ENCODE results near the gene GPATCH2L. TPM values are rescaled to one million over a fixed set of nuclear protein-coding genes. Genes with fewer than 3 reads are reported as not detected.

GPATCH2L gene
- total RNA-seq, 4 donors from 2014 or later: 27.6 to 69.9 (median 43.0) TPM

GRCh38 chr14:76121089-76121748 lies 30.5 kb upstream of the GPATCH2L start:
- DNase-seq (ENCODE audit: low spot score in 2 of 2): no peak
- H3K36me3 ChIP-seq: no peaks in the 10 kb centered on the region
- H3K27me3 ChIP-seq: no peaks in the 10 kb centered on the region
- no peak overlapping the region for H3K4me3 ChIP-seq
- H3K27ac ChIP-seq: no peak overlapping the region
- no peaks in the 10 kb centered on the region for H3K4me1 ChIP-seq
- 72% methylated on average over 4 of the region's 4 CpGs for WGBS
- TF ChIP-seq CTCF (IDR thresholded peaks at IDR 0.05) (no peak), EP300 (IDR thresholded peaks at IDR 0.05) (no peak), POLR2A (IDR thresholded peaks at IDR 0.05) (no peak), POLR2AphosphoS5 (IDR thresholded peaks at IDR 0.05) (no peak)
- H3K9me3 ChIP-seq: no peaks in the 10 kb centered on the region

DNA sequence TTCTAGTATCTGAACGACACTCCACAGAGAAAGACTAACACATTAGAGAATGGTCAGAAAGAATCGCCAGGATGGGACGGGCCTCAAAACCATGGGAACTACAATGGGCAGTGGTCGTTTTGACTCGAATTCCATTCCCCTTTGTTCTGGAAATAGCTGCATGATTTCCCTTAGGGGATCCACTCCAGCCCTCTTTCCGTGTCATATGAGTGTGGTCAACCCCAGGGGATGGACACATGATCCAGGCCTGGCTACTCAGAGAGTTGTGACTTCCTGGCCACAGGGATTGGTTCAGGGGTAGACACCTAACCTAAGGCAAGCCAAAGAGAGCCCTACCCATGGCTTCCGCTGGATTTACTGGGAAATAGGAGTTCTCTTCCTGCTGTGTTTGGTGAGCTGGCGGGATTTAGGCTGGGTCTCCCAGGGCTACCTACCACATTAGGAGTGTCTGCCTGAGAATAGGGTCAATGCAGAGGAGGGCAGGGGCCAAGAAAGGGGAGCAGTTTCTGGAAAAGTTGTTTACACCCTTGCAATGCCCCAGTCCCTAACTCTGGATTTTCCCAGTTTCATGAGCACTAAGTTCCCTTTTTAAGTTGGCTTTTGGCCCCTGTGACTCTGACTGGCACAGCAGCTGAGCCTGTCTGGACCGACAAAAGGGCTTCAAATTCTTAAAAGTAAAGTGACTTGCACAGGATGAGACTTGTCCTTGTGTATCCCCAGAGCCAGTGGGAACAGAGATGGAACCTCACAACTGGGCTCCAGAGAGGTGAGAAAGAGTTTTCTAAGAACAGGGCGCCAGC lies 28.1 kb upstream of the GPATCH2L start:
- WGBS: 76% methylated on average over 10 of the region's 10 CpGs
- no peaks in the 10 kb centered on the region for H3K4me1 ChIP-seq
- no peaks in the 10 kb centered on the region for H3K36me3 ChIP-seq
- H3K27ac ChIP-seq: no peak overlapping the region
- peaks cover 11% of the 10 kb centered on the region for H3K27me3 ChIP-seq
- DNase-seq (ENCODE audit: low spot score in 2 of 2): no peak
- no peak overlapping the region for H3K4me3 ChIP-seq
- no peak for TF ChIP-seq CTCF (IDR thresholded peaks at IDR 0.05)
- no peak for TF ChIP-seq POLR2A (IDR thresholded peaks at IDR 0.05)
- TF ChIP-seq EP300 (IDR thresholded peaks at IDR 0.05): no peak
- TF ChIP-seq POLR2AphosphoS5 (IDR thresholded peaks at IDR 0.05): no peak
- no peaks in the 10 kb centered on the region for H3K9me3 ChIP-seq

DNA sequence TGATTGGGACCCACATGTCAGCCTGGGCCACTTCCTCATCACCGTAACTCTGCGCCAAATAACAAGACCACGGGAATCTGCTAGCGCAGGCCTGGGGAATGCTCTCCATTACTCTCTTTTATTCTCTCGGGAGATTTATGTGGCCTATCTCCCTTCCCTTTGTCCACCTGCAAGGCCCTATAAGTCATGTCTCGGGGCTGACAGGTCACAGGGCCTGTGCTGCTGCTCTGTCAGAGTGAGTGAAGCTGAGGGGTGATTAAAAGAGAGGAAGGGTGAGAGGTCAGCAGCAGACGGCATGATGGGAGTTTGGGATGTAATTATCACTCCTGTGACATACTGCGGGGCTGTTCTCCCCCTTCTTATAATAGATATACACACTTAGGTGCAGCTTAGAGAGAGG lies 26.2 kb upstream of the GPATCH2L start:
- 40% methylated on average over 8 of the region's 8 CpGs for WGBS
- TF ChIP-seq POLR2AphosphoS5 (IDR thresholded peaks at IDR 0.05): no peak
- TF ChIP-seq POLR2A (IDR thresholded peaks at IDR 0.05): no peak
- TF ChIP-seq EP300 (IDR thresholded peaks at IDR 0.05): no peak
- TF ChIP-seq CTCF (IDR thresholded peaks at IDR 0.05): no peak
- Histone ChIP-seq H3K27me3 (peaks cover 25% of the 10 kb centered on the region), H3K4me3 (no peak overlapping the region), H3K36me3 (no peaks in the 10 kb centered on the region), H3K27ac (no peak overlapping the region), H3K4me1 (no peaks in the 10 kb centered on the region), H3K9me3 (no peaks in the 10 kb centered on the region)
- peak in 1 of 2 donors; percentile 32 for DNase-seq (ENCODE audit: low spot score in 2 of 2)

- TF ChIP-seq EP300 (IDR thresholded peaks at IDR 0.05): no peak
- TF ChIP-seq POLR2A (IDR thresholded peaks at IDR 0.05): no peak
- TF ChIP-seq POLR2AphosphoS5 (IDR thresholded peaks at IDR 0.05): no peak
- TF ChIP-seq CTCF (IDR thresholded peaks at IDR 0.05): no peak
- Histone ChIP-seq H3K4me1 (no peaks in the 10 kb centered on the region), H3K27me3 (peaks cover 31% of the 10 kb centered on the region), H3K27ac (no peak overlapping the region), H3K9me3 (no peaks in the 10 kb centered on the region), H3K4me3 (no peak overlapping the region), H3K36me3 (no peaks in the 10 kb centered on the region)
- no peak for DNase-seq (ENCODE audit: low spot score in 2 of 2)
- 85% methylated on average over 5 of the region's 5 CpGs for WGBS
These were observed 25.6 kb upstream of the GPATCH2L start for GRCh38 chr14:76126076-76126475.

DNA sequence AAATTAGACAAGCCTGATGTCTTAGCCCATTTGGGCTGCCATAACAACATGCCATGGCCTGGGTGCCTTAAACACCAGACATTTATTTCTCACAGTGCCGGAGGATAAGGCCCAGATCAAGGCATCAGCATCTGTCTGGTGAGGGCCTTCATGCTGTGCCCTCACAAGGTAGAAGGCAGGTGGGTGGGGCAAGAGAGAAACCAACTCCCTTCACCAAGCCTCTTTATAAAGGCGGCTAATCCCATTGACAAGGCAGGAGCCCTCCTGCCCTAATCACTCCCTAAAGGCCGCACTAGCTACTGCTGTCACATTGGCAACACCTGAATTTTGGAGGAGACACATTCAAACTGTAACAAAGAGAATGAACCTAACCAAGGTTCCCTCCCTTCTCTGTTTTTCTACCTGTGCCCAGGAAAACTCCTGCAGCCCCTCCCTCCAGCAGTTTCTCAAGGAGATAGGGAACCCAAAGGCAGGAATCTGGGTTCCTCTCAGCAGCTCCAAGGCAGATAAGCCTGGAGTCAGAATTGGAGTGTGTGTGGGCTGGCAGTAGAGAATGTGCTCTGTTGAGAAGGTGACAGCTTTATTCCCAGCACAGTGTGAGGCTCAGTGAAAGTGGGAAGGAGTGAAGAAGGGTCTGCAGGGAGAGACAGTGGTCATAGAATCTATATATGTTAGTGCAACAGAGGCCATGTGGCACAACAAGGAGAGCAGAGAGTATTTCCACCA lies 21.7 kb upstream of the GPATCH2L start:
- WGBS: 71% methylated on average over 2 of the region's 3 CpGs
- Histone ChIP-seq H3K27ac (no peak overlapping the region), H3K9me3 (no peaks in the 10 kb centered on the region), H3K4me3 (no peak overlapping the region), H3K4me1 (no peaks in the 10 kb centered on the region), H3K27me3 (peaks cover 69% of the 10 kb centered on the region), H3K36me3 (no peaks in the 10 kb centered on the region)
- DNase-seq (ENCODE audit: low spot score in 2 of 2): peak in 1 of 2 donors; percentile 9
- TF ChIP-seq POLR2AphosphoS5 (IDR thresholded peaks at IDR 0.05): no peak
- TF ChIP-seq EP300 (IDR thresholded peaks at IDR 0.05): no peak
- TF ChIP-seq CTCF (IDR thresholded peaks at IDR 0.05): no peak
- TF ChIP-seq POLR2A (IDR thresholded peaks at IDR 0.05): no peak

All from suprapubic skin (tissue), 4 donors.